Subcutaneous abdominal adipose tissue (tissue), 5 donors: ENCODE measurements around the gene WBP2NL.

ENCODE experiments used
- H3K27ac ChIP-seq: one replicate; pipeline ENCODE4 v1.7.0; 2013; ENCODE audit warnings: low read depth, mild to moderate bottlenecking, inconsistent platforms, low read length, moderate library complexity
- H3K27me3 ChIP-seq, 5 donors: one replicate each; pipeline ENCODE4 v1.7.0; 2013; ENCODE audit warnings: low read length in 5 of 5, inconsistent platforms in 1 of 5; ENCODE audit not compliant: control insufficient read depth in 5 of 5, insufficient read depth in 4 of 5
- H3K36me3 ChIP-seq, 5 donors: one replicate each; pipeline ENCODE4 v1.7.0; 2013; ENCODE audit warnings: low read length in 5 of 5; ENCODE audit not compliant: control insufficient read depth in 5 of 5, insufficient read depth in 5 of 5
- H3K4me1 ChIP-seq, 5 donors: one replicate each; pipeline ENCODE4 v1.7.0; 2013; ENCODE audit warnings: low read length in 5 of 5, mild to moderate bottlenecking in 3 of 5, moderate library complexity in 1 of 5; ENCODE audit not compliant: control insufficient read depth in 5 of 5, insufficient read depth in 5 of 5
- H3K4me3 ChIP-seq, 5 donors: one replicate each; pipeline ENCODE4 v1.7.0; 2013; ENCODE audit warnings: low read length in 5 of 5, low read depth in 1 of 5
- H3K9ac ChIP-seq, 5 donors: one replicate each; pipeline ENCODE4 v1.7.0; 2013; ENCODE audit warnings: low read length in 5 of 5, mild to moderate bottlenecking in 4 of 5, moderate library complexity in 3 of 5
- H3K9me3 ChIP-seq, 5 donors: one replicate each; pipeline ENCODE4 v1.7.0; 2013; ENCODE audit warnings: low read length in 5 of 5; ENCODE audit not compliant: control insufficient read depth in 5 of 5
- donor health status: healthy.
- donor health status: healthy.
- donor health status: healthy.
- donor health status: healthy.
- donor health status: healthy.

WBP2NL gene

DNA sequence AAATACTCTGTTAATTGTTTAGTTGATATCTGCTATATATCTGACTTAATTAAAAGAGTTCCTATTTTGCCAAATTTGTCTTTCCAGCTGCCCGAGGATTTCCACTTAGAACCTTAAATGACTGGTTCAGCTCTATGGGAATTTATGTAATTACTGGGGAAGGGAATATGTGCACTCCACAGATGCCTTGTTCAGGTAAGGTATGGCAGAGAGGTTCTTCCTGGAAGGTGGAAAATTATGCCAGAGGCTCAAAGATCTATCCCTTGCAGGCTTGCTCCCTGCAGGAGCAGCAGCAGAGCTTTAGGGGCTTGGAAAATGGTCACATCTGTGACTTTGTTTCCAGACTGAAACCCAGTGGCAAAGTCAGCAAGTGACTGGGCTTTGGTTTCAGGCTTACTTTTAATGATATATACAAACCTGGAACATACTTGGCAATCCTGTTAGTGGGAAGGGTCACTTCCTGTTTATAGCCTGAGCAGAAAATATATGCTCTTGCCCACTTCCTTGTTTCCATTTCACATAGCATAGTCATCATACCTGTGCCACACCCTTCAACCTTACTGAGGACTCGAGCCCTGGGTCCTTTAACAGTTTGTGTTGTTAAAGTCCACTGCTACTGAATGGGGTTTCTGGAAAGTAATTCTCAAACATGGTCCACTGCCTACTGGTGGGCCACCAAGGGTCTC lies 23.7 kb downstream of the WBP2NL start:
- no peaks in the 10 kb centered on the region for H3K4me1 ChIP-seq
- H3K4me3 ChIP-seq: no peak overlapping the region
- no peak overlapping the region for H3K27ac ChIP-seq
- peaks cover 0 to 3% (median 0%) of the 10 kb centered on the region in 5 donors for H3K9me3 ChIP-seq
- H3K27me3 ChIP-seq: no peaks in the 10 kb centered on the region
- no peak overlapping the region for H3K9ac ChIP-seq
- no peaks in the 10 kb centered on the region for H3K36me3 ChIP-seq

DNA sequence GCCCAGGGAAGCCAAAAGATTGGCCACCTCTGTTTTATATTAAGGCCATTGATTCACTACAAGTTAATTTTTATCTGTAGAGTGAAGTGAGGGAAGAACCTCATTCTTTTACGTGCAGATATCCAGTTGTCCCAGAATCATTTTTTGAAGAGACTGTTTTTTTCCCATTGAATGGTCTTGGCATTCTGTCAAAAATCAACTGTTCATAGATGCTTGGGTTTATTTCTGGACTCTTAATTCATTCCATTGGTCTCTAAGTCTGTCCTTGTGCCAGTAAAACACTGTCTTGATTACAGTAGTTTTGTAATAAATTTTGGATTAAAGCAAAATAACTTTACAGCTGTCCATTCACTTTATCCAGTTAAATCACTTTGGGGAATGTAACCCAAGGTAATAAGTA lies 26.8 kb downstream of the WBP2NL start:
- no peaks in the 10 kb centered on the region for H3K4me1 ChIP-seq
- H3K9me3 ChIP-seq: peaks cover 0 to 3% (median 0%) of the 10 kb centered on the region in 5 donors
- no peak overlapping the region for H3K27ac ChIP-seq
- no peaks in the 10 kb centered on the region for H3K36me3 ChIP-seq
- H3K9ac ChIP-seq: no peak overlapping the region
- H3K27me3 ChIP-seq: no peaks in the 10 kb centered on the region
- no peak overlapping the region for H3K4me3 ChIP-seq

DNA sequence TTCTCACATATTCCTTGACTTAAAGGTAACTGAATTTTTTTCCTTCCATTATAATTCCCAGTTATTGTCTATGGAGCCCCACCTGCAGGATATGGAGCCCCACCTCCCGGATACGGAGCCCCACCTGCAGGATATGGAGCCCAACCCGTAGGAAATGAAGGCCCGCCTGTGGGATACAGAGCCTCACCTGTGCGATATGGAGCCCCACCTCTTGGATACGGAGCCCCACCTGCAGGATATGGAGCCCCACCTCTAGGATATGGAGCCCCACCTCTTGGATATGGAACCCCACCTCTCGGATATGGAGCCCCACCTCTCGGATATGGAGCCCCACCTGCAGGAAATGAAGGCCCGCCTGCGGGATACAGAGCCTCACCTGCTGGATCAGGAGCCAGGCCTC lies 28.1 kb downstream of the WBP2NL start:
- Histone ChIP-seq H3K9ac (no peak overlapping the region), H3K36me3 (no peaks in the 10 kb centered on the region), H3K27ac (no peak overlapping the region), H3K27me3 (no peaks in the 10 kb centered on the region), H3K4me1 (no peaks in the 10 kb centered on the region), H3K9me3 (no peaks in the 10 kb centered on the region), H3K4me3 (no peak overlapping the region)

DNA sequence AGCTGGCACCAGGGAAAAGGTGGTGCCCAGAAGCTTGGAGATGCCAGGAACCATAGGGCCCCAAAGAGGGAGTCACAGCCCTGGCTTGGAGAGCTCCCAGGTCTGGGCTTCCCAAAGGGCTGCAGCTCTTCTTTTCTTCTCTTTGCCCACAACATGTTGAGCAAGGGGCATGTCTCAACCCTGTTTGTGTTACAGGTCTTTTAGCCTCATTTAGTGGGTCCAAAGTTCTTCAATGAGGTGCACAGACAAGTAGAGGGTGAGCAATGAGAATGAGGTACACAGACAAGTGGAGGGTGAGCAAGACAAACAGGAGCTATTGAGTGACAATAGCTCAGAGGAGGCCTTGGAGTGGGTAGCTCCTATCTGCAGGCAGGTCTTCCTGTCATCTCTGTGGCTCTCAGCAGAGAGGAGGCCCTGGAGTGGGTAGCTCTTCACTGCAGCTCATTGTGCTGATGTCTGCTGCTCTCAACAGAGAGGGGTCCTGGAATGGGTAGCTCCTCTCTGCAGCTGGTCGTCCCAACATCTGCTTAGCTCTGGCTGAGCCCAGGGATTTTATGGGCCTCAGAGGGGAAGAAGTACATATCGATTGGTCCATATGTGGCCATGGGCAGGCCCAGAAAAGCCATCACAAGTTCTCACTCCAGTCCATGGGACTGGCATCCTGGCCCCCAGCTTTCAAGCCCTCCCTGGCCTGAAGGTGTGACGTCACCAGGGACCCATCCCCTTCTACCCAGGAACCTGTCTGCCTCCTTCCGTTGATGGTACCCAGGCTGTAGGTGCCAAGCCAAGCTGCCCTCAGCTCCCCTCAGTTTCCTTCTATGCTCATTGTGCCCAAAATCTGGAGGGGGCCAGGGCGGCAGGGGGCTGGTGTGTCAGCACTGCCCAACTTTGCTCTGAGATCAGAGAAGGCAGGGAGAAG lies 34.9 kb downstream of the WBP2NL start:
- Histone ChIP-seq H3K27ac (no peak overlapping the region), H3K4me3 (peak overlapping the region in 1 of 5 donors; percentile 5), H3K9me3 (peaks cover 0 to 7% (median 6%) of the 10 kb centered on the region in 5 donors), H3K27me3 (no peaks in the 10 kb centered on the region), H3K9ac (no peak overlapping the region), H3K36me3 (no peaks in the 10 kb centered on the region), H3K4me1 (peaks cover 0 to 11% (median 5%) of the 10 kb centered on the region in 5 donors)

DNA sequence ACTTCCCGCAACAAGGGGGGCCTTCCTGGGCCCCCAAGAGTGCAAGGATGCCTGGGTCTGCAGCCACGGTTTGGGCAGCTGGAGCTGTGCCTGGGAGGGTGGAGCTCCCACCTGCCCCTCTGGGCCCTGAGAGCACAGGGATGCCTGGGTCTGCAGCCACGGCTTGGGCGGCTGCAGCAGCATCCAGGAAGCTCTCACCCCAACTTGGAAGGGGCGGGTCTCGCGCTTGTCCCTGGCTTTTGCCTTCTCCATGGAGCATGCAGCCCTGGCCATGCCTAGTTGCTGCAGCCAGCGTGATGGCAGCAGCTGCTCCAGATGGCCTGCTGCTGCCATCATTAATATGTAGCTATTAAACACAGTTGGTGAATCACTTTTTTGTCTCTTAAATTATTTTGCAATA lies 36.7 kb downstream of the WBP2NL start:
- Histone ChIP-seq H3K4me3 (no peak overlapping the region), H3K36me3 (no peaks in the 10 kb centered on the region), H3K27ac (no peak overlapping the region), H3K27me3 (no peaks in the 10 kb centered on the region), H3K9ac (no peak overlapping the region), H3K9me3 (peaks cover 0 to 7% (median 6%) of the 10 kb centered on the region in 5 donors), H3K4me1 (peaks cover 0 to 11% (median 5%) of the 10 kb centered on the region in 5 donors)

DNA sequence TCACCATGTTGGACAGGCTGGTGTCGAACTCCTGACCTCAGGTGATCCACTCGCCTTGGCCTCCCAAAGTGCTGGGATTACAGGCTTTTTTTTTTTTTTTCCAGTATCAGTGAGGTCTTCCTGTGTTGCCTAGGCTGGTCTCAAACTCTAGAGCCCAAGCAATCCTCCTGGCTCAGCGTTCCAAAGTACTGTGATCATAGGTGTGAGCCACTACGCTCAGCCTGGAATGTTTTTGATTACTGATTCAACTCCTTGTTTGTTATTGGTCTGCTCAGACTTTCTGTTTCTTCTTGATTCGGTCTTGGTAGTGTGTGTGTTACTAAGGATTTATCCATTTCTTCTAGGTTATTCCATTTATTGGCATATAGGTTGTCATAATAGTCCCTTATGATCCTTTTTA lies 40.7 kb downstream of the WBP2NL start:
- Histone ChIP-seq H3K36me3 (peaks cover 0 to 5% (median 3%) of the 10 kb centered on the region in 5 donors), H3K9ac (no peak overlapping the region), H3K9me3 (peaks cover 0 to 8% (median 4%) of the 10 kb centered on the region in 5 donors), H3K27me3 (no peaks in the 10 kb centered on the region), H3K27ac (no peak overlapping the region), H3K4me3 (no peak overlapping the region), H3K4me1 (no peaks in the 10 kb centered on the region)

DNA sequence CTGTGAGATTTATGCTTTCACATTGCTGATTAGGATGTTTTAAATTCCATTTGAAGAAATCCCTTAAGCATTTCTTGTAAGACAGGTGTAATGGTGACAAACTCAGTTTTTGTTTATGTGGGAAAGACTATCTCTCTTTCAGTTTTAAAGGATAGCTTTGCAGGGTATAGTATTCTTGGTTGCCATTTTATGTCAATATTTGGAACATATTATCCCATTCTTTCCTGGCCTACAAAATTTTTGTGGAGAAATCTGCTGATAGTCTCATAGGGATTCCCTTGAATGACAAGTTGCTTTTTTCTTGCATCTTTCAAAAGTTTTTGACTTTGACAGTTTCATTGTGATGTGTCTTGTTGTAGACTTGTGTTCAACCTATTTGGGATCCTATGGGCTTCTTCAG lies 43.2 kb downstream of the WBP2NL start:
- no peaks in the 10 kb centered on the region for H3K27me3 ChIP-seq
- peaks cover 0 to 8% (median 4%) of the 10 kb centered on the region in 5 donors for H3K9me3 ChIP-seq
- H3K36me3 ChIP-seq: peaks cover 0 to 5% (median 3%) of the 10 kb centered on the region in 5 donors
- H3K4me3 ChIP-seq: no peak overlapping the region
- H3K27ac ChIP-seq: no peak overlapping the region
- H3K9ac ChIP-seq: no peak overlapping the region
- no peaks in the 10 kb centered on the region for H3K4me1 ChIP-seq

DNA sequence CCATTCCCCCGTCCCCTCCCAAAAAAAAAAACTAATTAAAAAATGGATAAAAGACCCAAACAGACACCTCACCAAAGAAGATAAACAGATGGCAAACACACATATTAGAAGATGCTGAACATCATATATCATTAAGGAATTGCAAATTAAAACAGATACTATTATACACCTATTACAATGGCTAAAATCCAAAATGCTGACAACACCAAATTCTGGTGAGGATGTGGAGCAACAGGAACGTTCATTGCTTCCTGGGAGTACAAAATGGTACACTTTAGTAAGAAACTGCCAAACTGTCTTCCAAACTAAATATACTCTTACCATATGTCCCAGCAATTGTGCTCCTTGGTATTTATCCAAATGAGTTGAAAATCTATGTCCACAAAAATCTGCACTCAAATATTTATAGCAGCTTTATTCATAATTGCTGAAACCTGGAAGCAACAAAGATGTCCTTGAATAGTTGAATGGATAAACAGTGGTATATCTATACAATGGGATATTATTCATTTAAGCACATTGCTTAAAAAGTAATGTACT lies 52.1 kb downstream of the WBP2NL start:
- no peaks in the 10 kb centered on the region for H3K4me1 ChIP-seq
- H3K9ac ChIP-seq: no peak overlapping the region
- no peak overlapping the region for H3K27ac ChIP-seq
- H3K27me3 ChIP-seq: no peaks in the 10 kb centered on the region
- H3K4me3 ChIP-seq: no peak overlapping the region
- no peaks in the 10 kb centered on the region for H3K36me3 ChIP-seq
- no peaks in the 10 kb centered on the region for H3K9me3 ChIP-seq

DNA sequence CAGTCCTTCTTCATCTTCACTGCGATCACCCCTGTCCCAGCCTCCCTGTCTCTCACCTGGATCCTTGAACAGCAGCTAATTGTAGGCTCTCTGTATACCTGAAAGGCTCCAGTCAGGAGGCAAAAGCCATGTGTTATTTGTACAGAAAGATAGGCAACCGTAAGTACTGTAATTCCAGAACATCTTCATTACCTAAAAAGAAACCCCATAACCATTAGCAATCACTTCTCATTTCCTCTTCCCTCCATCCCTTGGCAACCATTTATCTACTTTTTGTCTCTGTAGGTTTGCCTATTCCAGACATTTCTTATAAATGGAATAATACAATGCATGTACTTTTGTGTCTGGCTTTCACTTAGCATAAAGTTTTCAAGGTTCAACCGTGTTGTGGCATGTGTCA lies 54.2 kb downstream of the WBP2NL start:
- peaks cover 0 to 9% (median 5%) of the 10 kb centered on the region in 5 donors for H3K9me3 ChIP-seq
- no peak overlapping the region for H3K9ac ChIP-seq
- no peaks in the 10 kb centered on the region for H3K27me3 ChIP-seq
- no peaks in the 10 kb centered on the region for H3K36me3 ChIP-seq
- no peak overlapping the region for H3K27ac ChIP-seq
- no peaks in the 10 kb centered on the region for H3K4me1 ChIP-seq
- H3K4me3 ChIP-seq: no peak overlapping the region
